HG03439 (cell line): ENCODE data around the gene ESRRB.
"Not testable (repeated sequence)": the region's sequence is repeated elsewhere in the genome, so short reads cannot be mapped to it uniquely, and the experiment has no call there.

Experiments
- ATAC-seq: cut with Tn5 transposase; IDR thresholded peaks from one replicate; pipeline ENCODE4 v1.9.1; 2021; ENCODE audit warnings: mild to moderate bottlenecking, moderate library complexity; ENCODE audit not compliant: unreplicated experiment

ESRRB gene

DNA sequence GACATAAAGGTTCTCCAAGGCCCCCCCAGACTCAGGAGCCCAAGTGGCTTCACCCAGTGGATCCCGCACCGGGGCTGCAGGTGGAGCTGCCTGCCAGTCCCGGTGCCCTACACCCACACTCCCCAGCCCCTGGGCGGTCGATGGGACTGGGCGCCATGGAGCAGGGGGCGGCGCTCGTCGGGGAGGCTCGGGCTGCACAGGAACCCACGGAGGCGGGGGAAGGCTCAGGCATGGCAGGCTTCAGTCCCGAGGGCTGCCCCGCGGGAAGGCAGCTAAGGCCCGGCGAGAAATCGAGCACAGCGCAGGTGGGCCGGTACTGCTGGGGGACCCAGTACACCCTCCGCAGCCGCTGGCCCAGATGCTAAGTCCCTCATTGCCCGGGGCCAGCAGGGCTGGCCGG lies 160.7 kb downstream of the ESRRB start:
- ATAC-seq = not testable (repeated sequence)

DNA sequence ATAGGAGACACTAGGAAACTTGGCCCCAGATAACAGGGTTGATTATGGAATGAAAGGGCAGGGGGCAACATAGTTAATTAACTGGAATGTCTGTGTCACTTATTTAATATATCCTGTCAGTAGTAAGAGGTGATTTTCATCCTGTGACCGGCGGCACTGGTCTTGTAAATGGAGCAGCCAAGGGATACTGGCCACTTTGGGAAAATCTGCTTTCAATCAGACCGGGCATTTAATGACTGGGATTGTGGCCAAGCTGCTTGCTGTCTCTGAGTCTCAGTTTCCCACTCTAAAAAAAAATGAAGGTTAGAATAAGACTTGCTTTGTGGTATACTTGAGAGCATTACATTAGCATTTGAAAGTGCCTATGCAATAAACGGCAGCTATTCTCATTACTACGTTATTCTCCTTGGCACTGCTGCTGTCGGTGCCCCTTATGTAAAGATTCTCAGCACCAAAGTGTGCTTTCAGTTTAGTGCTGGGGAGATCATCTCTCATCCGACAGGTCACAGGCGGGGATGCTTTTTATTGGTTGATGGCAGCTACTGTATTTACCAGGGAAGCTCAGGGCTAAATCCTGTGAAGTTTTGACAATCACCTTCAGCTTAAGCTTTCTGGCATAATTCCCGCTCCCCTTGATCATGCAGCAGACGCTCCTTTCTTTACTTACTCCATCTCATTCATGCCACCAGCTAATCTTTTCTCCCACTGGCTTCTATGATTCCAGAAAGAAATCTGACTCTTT lies 162.1 kb downstream of the ESRRB start:
- no peak for ATAC-seq

DNA sequence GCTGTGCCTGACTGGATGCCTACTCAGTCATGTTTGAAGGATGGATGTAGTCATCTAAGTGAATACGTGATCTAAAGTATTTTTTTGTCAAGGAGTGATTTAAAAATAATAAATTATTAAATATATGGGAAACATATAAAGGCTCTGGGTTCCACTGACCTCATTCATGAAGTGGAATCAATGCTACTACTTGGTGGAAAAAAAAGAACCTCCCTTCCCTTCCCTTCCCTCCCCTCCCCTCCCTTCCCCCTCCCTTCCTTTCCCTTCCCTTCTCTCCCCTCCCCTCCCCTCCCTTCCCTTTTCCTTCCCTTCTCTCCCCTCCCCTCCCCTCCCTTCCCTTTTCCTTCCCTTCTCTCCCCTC lies 162.7 kb downstream of the ESRRB start:
- ATAC-seq = no peak

DNA sequence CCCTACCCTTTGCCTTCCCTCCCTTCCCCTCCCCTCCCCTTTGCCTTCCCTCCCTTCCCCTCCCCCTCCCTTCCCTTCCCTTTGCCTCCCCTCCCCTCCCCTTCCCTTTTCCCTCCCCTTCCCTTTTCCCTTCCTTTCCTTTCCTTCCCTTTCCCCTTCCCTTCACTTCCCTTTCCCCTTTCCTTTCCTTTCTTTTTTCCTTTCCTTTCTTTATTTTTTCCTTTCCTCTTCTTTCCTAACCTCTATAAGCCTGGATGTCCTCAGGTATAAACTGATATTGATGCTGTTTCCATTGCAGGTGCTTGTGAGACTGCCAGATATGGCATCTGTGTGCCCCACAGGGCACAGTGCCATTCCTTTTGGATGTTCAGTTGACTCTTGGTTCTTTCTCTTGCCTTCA lies 163.2 kb downstream of the ESRRB start:
- no peak for ATAC-seq

DNA sequence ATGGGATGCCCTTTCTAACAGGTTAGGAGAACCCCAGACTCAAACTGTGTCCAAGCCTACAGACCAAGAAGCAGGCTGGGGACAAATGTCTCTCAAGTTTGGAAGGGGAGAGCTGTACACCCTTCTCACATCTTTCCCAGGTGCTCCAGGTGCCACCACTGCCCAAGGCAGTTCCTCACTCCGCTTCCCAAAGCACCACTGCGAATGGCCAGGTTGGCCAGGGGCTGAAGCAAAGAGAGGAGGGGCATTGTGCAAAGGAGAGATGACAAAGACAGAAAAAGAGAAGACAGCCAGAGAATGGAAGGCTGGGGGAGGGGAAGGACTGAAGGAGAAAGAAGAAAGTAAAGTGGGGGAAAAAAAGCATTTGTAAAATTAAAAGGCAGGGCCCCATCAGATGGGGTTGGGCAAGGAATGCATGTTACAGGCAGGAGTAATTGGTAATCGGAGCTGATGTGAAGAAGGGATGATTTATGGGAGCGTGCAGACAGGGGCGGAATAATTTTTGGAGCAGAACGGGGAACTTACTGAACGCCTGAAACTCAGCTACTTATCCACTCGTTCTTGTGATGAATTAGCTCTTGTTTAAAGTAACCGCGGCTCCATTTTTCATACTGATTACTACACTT lies 165.8 kb downstream of the ESRRB start:
- no peak for ATAC-seq

DNA sequence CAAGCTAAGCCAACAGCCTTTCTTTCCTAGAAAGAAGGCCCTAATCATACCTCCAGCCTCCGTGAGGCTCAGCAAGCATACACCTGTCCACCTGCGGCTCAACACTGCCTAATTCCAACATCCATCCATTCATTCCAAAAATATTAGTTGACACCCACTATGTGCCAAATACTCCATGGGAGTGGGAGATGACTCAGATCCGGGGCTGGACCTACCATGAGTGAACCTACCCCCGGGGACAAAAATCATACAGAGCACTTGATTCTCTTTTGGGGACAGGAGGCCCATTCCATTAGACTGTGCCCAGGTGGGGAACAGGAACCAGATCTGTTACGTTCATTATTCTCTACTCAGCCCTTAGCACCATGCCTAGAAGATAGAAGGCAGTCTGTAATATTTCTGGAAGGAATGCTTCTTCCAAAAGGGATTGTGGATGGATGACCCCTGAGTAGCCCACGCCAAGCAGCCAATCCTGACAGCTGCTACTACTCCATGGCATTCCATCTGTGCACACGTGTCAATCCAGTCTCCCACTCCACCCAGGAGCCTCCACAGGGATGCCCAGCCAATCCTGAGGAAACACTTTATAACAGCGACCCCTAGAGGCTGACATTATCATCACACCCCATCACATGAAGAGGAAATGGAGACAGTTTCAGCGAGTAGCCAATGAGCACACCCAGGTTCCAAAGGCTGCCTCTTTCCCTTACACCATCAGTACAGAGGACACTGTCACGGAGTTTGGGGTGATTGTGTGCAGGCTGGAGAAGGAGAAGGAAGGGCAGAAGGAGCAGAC lies 170.7 kb downstream of the ESRRB start:
- no peak for ATAC-seq

DNA sequence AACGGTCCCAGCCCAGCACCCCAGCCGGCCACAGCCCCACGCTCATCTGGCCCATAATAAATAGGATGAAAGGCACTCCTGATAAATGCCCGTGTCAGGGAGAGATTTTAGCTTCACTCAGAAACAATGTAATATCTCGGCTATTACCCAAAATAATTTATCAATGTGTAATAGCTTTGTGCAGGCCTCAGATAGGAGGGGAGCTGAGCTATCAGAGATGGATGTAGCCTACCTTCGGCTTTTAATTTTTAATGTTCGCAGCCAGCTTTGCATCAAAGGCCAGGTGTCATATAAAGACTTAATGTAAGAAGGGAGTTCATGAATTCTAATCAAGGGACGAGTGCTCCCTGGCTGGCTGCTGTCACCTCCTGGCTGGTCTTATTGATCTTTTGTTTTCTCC lies 171.9 kb downstream of the ESRRB start:
- ATAC-seq = no peak

DNA sequence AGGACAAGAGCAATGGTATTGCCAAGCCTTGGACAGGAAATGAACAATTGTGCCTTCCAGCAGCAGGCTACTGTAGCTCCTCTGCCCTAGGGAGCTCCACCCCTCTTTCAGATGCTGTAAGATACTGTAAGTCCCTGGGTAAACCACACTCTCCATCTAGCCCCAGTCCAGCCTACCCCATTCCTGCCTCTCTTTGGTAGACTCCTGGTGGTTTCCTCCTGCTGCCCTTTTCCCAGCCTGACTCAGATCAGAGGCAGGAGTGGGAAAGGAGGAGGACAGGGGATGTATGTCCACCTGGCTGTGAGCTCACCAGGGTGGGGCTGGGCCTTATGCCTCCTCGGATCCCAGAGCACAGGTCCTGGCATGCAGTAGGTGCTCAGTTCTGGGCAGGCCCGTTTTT lies 174.6 kb downstream of the ESRRB start:
- no peak for ATAC-seq

DNA sequence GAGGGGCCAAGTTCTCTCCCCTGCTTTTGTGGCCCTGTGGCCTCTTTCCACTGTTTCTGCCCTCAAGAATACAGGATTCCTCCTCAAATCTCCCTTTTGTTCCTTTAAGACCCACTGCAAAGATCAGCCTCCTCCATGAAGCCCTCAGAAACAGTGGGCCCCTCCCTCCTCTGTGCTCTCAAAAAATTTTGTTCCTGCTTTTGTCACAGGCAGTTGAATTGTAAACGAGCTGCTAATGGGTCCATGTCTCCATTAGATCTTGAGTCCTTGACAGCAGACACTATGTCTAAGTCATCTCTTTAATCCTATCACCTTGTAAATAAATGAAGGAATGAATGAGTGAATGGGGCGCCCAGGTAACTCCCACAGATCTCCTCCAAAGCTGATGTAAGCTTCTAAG lies 175.2 kb downstream of the ESRRB start:
- no peak for ATAC-seq
